HFFc6 (cell line): ENCODE measurements around the gene CABCOCO1. TPM values are rescaled to one million over a fixed set of nuclear protein-coding genes. Genes with fewer than 3 reads are reported as not detected.

Experiments used
- DNase-seq: peaks from one replicate; pipeline ENCODE4 v3.0.0-alpha.2; 2018
- H3K27ac Mint-ChIP-seq: 2 replicates; pipeline ENCODE4 v1.8.0; 2020; ENCODE audit warnings: mild to moderate bottlenecking, mixed read lengths
- H3K27me3 Mint-ChIP-seq: 2 replicates; pipeline ENCODE4 v1.8.0; 2021; ENCODE audit warnings: mild to moderate bottlenecking, moderate library complexity, mixed read lengths; ENCODE audit not compliant: insufficient read depth
- H3K36me3 Mint-ChIP-seq: 2 replicates; pipeline ENCODE4 v1.8.0; 2021; ENCODE audit warnings: low read depth, mixed read lengths
- H3K4me1 Mint-ChIP-seq: 2 replicates; pipeline ENCODE4 v1.8.0; 2020; ENCODE audit warnings: low read depth, mixed read lengths
- H3K4me3 Mint-ChIP-seq: 2 replicates; pipeline ENCODE4 v1.8.0; 2020; ENCODE audit warnings: mild to moderate bottlenecking, moderate library complexity, mixed read lengths
- H3K9me3 Mint-ChIP-seq: 2 replicates; pipeline ENCODE4 v1.8.0; 2020; ENCODE audit warnings: mild to moderate bottlenecking, mixed read lengths
- total RNA-seq, 6 experiments: library from RNA; stranded (reverse); fragmentation: NEBNext Ultra II Directional; extraction: Animal tissue kit (Norgen Biotek cat#: 25700); gene quantifications; 2 replicates in 1 of 6; 3 replicates in 5 of 6; pipeline ENCODE4 v1.2.3, GENCODE V29; 2021
- TF ChIP-seq, protein P1 (sequence below): fragments of 200-600 bp; sonication (generic); IDR thresholded peaks from 2 replicates; pipeline ENCODE4 v1.5.0; 2021; ENCODE audit warnings: antibody characterized with exemption, mild to moderate bottlenecking

Gene CABCOCO1
- total RNA-seq, 6 experiments from 2014 or later = 0.15 to 0.45 (median 0.31) TPM; not detected in 1

DNA sequence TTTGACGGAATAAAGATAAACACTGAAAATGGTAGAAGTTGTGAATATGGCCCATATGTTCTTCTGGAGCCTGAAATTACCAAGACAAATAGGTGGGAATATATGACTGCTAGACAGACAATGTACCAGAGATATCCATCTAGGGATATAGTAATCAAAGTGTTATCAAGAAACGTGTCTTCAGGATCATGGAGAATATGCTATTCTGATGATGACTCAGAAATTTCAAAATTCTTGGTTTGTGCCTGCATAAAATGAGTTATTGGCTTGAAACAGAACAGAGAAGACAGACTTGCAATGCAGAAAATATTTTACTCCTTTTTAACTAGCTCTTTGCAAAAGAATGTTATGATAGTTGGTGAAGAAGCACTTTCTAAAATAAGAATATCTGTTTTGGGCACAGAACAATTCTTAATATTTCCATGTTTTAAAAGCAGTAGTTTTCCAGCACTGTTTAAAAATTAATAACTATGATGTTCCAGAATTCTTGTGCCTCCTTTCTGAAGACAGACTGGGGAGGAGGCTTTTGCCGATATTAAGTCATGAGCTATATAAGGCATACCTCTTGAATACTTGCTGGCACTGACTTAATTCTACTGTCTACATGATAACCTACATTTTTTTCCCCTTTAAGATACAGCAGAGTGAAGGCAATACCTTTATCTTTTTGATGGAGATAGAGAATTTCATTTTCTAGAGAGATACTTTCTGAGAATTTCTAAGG is 34.4 kb upstream of the CABCOCO1 start:
- peak overlapping the region; percentile 82 for H3K27ac Mint-ChIP-seq
- no peaks in the 10 kb centered on the region for H3K9me3 Mint-ChIP-seq

DNA sequence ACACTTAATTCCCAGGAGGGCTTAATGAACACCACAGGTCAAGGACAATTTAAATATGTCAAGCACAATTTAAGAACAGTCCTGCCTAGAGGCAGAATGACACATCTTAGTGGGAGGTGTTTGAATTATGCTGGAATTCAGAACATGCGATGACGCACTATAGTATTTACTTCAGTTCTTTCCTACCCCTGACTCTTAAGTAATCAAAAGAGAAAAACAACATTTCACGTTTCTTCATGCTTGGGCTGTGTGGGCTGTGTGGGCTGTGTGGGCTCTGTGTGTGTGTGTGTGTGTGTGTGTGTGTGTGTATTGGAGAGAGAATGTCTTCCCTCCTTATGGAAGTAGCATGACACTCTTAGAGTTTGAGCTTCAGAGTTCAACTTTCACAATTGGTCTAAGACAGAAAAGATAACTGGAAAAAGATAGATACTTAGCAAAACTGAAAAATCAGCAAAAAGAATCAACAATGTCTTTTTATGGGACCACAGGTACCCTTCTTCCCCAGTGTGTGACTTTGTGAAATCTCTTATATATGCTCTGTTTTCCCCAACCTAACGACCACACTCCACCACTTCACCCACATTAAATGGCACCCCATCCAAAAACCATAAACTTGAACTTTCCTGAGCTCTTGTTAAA is 33.7 kb upstream of the CABCOCO1 start:
- Mint-ChIP-seq H3K36me3 (no peaks in the 10 kb centered on the region), H3K4me1 (peaks cover 63% of the 10 kb centered on the region), H3K4me3 (peak overlapping the region; percentile 69), H3K27me3 (no peaks in the 10 kb centered on the region), H3K27ac (peak overlapping the region; percentile 82), H3K9me3 (no peaks in the 10 kb centered on the region)
- TF ChIP-seq, protein P1, sequence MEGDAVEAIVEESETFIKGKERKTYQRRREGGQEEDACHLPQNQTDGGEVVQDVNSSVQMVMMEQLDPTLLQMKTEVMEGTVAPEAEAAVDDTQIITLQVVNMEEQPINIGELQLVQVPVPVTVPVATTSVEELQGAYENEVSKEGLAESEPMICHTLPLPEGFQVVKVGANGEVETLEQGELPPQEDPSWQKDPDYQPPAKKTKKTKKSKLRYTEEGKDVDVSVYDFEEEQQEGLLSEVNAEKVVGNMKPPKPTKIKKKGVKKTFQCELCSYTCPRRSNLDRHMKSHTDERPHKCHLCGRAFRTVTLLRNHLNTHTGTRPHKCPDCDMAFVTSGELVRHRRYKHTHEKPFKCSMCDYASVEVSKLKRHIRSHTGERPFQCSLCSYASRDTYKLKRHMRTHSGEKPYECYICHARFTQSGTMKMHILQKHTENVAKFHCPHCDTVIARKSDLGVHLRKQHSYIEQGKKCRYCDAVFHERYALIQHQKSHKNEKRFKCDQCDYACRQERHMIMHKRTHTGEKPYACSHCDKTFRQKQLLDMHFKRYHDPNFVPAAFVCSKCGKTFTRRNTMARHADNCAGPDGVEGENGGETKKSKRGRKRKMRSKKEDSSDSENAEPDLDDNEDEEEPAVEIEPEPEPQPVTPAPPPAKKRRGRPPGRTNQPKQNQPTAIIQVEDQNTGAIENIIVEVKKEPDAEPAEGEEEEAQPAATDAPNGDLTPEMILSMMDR = no peak
- peak; percentile 86 for DNase-seq

More for the DNA sequence above, 34.4 kb upstream of the CABCOCO1 start:
- peak; percentile 68 for DNase-seq
- peaks cover 63% of the 10 kb centered on the region for H3K4me1 Mint-ChIP-seq
- TF ChIP-seq, protein P1 = no peak
- H3K4me3 Mint-ChIP-seq = peak overlapping the region; percentile 69
- no peaks in the 10 kb centered on the region for H3K36me3 Mint-ChIP-seq
- H3K27me3 Mint-ChIP-seq = no peaks in the 10 kb centered on the region

DNA sequence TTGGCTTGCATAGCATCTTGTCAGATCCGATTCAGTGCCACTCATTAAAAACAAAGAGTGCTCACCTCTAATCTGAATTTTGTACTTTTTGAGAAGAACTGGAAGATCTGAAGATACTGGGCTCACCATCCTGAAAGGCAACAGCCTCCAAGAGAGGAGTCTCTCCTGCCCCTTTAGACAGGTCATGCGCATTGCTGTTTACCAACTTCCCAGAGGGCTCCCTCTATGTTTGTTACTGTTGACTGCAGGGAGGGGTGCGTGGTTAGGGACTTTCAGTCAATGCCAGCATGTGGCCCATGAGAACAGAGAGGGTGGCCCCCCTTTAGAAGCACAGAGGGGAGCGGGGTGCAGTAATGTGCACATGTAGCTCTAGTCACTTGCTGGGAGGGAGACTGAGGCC is 33.2 kb upstream of the CABCOCO1 start:
- TF ChIP-seq, protein P1 = peak; percentile 24; the same call in 1 of the 2 replicates
- Mint-ChIP-seq H3K27me3 (no peaks in the 10 kb centered on the region), H3K36me3 (no peaks in the 10 kb centered on the region), H3K4me1 (peaks cover 68% of the 10 kb centered on the region), H3K4me3 (peak overlapping the region; percentile 69), H3K9me3 (no peaks in the 10 kb centered on the region), H3K27ac (peak overlapping the region; percentile 82)
- no peak for DNase-seq

DNA sequence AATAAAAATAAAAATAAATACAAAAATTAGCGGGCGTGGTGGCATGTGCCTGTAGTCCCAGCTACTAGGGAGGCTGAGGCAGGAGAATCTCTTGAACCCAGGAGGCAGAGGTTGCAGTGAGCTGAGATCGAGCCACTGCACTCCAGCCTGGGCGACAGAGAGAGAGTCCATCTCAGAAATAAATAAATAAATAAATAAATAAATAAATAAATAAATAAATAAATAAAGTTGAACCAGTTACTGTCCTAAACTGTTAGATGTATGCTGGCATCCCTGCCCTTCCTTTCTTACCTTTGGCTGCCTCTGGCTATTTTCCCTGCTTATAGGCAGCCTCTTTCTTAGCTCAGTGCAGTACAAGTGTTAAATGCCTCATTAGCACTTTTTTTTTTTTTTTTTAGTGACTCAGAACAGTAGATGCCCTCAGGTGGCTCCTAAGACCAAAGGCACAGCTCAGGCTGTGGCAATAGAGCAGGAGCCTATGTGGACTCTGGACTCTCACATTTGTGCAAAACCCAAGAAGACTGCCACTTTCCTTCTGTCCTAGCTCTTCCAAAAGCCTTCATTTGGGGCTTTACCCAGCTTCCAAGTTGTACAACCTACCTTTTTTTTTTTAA is 30.6 kb upstream of the CABCOCO1 start:
- Mint-ChIP-seq H3K36me3 (no peaks in the 10 kb centered on the region), H3K27me3 (no peaks in the 10 kb centered on the region), H3K27ac (no peak overlapping the region), H3K4me3 (no peak overlapping the region), H3K4me1 (peaks cover 85% of the 10 kb centered on the region), H3K9me3 (no peaks in the 10 kb centered on the region)
- no peak for DNase-seq
- TF ChIP-seq, protein P1 = no peak

DNA sequence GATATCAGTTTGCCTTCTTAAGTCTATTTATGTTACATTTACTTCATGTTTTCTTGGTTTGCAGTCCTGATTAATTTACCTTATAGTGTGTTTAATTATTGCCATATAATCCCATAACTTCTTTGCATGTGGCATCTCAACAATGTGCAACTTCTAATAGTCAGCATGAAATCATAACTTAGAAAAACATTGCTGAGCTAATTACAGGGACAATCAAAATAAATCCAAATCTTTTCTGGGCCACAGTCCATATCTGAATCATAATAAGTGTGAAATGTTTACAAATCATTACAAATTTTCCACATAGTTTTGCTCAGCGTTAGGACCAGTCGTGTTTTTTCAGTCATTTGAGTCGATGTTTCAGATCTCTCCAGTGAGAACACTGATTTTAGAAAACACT is 29.1 kb upstream of the CABCOCO1 start:
- peaks cover 70% of the 10 kb centered on the region for H3K4me1 Mint-ChIP-seq
- DNase-seq = peak; percentile 42
- TF ChIP-seq, protein P1 = no peak
- H3K36me3 Mint-ChIP-seq = no peaks in the 10 kb centered on the region
- no peaks in the 10 kb centered on the region for H3K9me3 Mint-ChIP-seq
- H3K4me3 Mint-ChIP-seq = peak overlapping the region; percentile 31
- peaks cover 2% of the 10 kb centered on the region; the same call in 1 of the 2 replicates for H3K27me3 Mint-ChIP-seq
- H3K27ac Mint-ChIP-seq = peak overlapping the region; percentile 65
